Endothelial cell of umbilical vein (primary cell): ENCODE measurements around the gene TBC1D16.

Experiments used
- CTCF ChIP-seq, 2 donors: IDR thresholded peaks; 1 replicate in 1 of 2; 2 replicates in 1 of 2; pipeline ENCODE4 v1.5.1; 2011; ENCODE audit warnings: low read length in 2 of 2, mild to moderate bottlenecking in 2 of 2, moderate library complexity in 2 of 2, control low read depth in 1 of 2, inconsistent platforms in 1 of 2, low read depth in 1 of 2; ENCODE audit not compliant: insufficient read depth in 1 of 2; ENCODE audit errors: extremely low read depth in 1 of 2
- GATA2 ChIP-seq: IDR thresholded peaks from 2 replicates; pipeline ENCODE4 v1.7.0; 2011; ENCODE audit warnings: low read depth, mild to moderate bottlenecking, moderate library complexity, mixed read lengths, low read length; ENCODE audit not compliant: insufficient read length, insufficient read depth
- JUN ChIP-seq: IDR thresholded peaks from 2 replicates; pipeline ENCODE4 v1.6.1; 2011; ENCODE audit warnings: borderline replicate concordance, low read depth; ENCODE audit not compliant: insufficient read length, insufficient read depth
- POLR2A ChIP-seq: IDR thresholded peaks from 2 replicates; pipeline ENCODE4 v1.6.1; 2012; ENCODE audit warnings: low read depth, mild to moderate bottlenecking, control low read depth, low read length

- TF ChIP-seq POLR2A (no peak), CTCF (IDR thresholded peaks at IDR 0.05; ENCODE audit: extremely low read depth in 1 of 2, insufficient read depth in 1 of 2, low read depth in 1 of 2, low read length in 2 of 2) (no peak), JUN (no peak), GATA2 (no peak)
Observed at GRCh38 chr17:79909121-79909520, 126.6 kb downstream of the TBC1D16 start.
